SU-DHL-6 (cell line): ENCODE measurements around the gene DUSP12.

Experiments
- CTCF ChIP-seq: fragments of 200-600 bp; sonication (generic); IDR thresholded peaks from one replicate; pipeline ENCODE4 v1.5.1; 2017; ENCODE audit warnings: antibody characterized with exemption, mild to moderate bottlenecking, low read length, moderate library complexity; ENCODE audit not compliant: insufficient read depth, poor library complexity, severe bottlenecking
- EZH2phosphoT487 ChIP-seq: fragments of 200-600 bp; sonication (generic), shearing (Covaris generic); conservative IDR thresholded peaks from 2 replicates; pipeline ENCODE4 v1.6.1; 2018; ENCODE audit warnings: mild to moderate bottlenecking, antibody characterized with exemption, low read length, moderate library complexity, mixed read lengths

DNA sequence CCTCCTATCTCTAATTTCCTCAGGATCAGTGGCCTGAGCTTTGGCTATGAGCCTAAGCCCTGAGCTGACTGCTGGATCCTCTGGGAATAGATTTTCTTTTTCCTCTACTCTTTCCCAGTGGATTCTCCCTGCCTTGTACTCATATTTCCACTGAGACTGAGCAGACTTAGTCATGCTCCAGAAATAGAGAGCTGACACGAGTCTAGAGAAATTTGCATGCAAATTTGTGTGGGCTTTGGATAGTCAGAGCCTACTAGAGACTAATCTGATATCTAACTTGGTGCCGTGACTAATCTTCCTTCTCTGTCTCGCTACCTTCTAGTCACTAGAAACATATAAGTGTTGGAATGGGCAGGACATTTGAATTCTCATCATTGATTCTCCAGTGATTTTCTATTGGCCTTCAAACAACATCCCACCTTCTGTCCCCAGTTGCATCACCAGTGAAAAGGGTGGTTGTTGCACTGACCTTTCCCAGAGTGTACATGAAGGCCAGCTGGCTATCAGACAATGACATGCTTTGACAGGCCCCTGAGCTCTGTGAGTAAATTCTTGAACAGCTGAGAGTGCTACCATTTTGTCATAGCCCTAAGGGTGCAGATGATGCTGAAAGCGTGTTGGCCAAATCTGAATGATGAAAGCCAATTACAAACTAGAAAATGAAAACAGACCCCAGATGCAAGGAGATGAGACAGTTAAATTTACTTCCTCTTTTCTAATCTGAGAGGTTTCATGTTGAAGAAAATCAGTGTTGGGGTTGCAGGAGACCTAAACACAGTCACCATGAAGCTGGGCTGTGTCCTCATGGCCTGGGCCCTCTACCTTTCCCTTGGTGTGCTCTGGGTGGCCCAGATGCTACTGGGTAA, 42.9 kb upstream of the DUSP12 start, which contains the start of gene FCRLA:
- TF ChIP-seq CTCF (no peak), EZH2phosphoT487 (no peak)
